Progenitor cell of endocrine pancreas (in vitro differentiated cells): Measurements from ENCODE around the gene NID2. TPM values are rescaled to one million over a fixed set of nuclear protein-coding genes. Genes with fewer than 3 reads are reported as not detected.

ENCODE experiments used
- DNase-seq: peaks from one replicate; pipeline ENCODE4 v3.0.0; 2021; ENCODE audit warnings: low spot score; ENCODE audit not compliant: unreplicated experiment
- H3K27ac Mint-ChIP-seq: 2 replicates; pipeline ENCODE4 v1.8.0; 2021; ENCODE audit warnings: mild to moderate bottlenecking, moderate library complexity, mixed read lengths
- H3K27me3 Mint-ChIP-seq: 2 replicates; pipeline ENCODE4 v1.8.0; 2021; ENCODE audit warnings: mixed read lengths
- H3K36me3 Mint-ChIP-seq: 2 replicates; pipeline ENCODE4 v1.8.0; 2022; ENCODE audit warnings: mixed read lengths; ENCODE audit not compliant: insufficient read depth
- H3K4me1 Mint-ChIP-seq: 2 replicates; pipeline ENCODE4 v1.8.0; 2021; ENCODE audit warnings: low read depth, mixed read lengths
- H3K4me3 Mint-ChIP-seq: 2 replicates; pipeline ENCODE4 v1.8.0; 2021; ENCODE audit warnings: low read depth, mild to moderate bottlenecking, moderate library complexity, mixed read lengths
- H3K9me3 Mint-ChIP-seq: 2 replicates; pipeline ENCODE4 v1.8.0; 2021; ENCODE audit warnings: low read depth, mixed read lengths
- total RNA-seq: library from RNA; stranded (reverse); gene quantifications from 2 replicates; pipeline ENCODE4 v1.2.1, GENCODE V29; 2021
- TF ChIP-seq, protein P1 (sequence below): fragments of 200-600 bp; sonication (generic); IDR thresholded peaks from one replicate; pipeline ENCODE4 v1.5.0; 2021; ENCODE audit warnings: antibody characterized with exemption, mild to moderate bottlenecking; ENCODE audit not compliant: unreplicated experiment

The NID2 gene
- total RNA-seq, 1 donor from 2014 or later, result 2.1 TPM

DNA sequence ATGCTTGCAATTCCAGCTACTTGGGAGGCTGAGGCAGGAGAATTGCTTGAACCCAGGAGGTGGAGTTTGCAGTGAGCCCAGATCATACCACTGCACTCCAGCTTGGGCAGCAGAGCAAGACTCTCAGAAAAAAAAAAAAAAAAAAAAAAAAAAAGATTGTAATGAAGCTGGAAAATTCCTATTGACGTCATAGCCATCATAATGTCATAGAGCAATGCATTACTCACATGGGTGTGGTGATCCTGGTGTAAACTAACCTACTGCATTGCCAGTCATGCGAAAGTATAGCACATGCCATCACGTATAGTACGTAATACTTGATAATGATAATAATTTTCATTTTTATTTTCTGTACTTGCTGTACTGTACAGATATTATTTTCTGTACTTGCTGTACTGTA is 42.7 kb upstream of the NID2 start:
- Mint-ChIP-seq H3K27ac (no peak overlapping the region), H3K9me3 (no peaks in the 10 kb centered on the region), H3K4me3 (no peak overlapping the region), H3K36me3 (no peaks in the 10 kb centered on the region), H3K4me1 (peaks cover 3% of the 10 kb centered on the region), H3K27me3 (no peaks in the 10 kb centered on the region)
- TF ChIP-seq, protein P1, sequence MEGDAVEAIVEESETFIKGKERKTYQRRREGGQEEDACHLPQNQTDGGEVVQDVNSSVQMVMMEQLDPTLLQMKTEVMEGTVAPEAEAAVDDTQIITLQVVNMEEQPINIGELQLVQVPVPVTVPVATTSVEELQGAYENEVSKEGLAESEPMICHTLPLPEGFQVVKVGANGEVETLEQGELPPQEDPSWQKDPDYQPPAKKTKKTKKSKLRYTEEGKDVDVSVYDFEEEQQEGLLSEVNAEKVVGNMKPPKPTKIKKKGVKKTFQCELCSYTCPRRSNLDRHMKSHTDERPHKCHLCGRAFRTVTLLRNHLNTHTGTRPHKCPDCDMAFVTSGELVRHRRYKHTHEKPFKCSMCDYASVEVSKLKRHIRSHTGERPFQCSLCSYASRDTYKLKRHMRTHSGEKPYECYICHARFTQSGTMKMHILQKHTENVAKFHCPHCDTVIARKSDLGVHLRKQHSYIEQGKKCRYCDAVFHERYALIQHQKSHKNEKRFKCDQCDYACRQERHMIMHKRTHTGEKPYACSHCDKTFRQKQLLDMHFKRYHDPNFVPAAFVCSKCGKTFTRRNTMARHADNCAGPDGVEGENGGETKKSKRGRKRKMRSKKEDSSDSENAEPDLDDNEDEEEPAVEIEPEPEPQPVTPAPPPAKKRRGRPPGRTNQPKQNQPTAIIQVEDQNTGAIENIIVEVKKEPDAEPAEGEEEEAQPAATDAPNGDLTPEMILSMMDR, result no peak
- DNase-seq, result no peak

DNA sequence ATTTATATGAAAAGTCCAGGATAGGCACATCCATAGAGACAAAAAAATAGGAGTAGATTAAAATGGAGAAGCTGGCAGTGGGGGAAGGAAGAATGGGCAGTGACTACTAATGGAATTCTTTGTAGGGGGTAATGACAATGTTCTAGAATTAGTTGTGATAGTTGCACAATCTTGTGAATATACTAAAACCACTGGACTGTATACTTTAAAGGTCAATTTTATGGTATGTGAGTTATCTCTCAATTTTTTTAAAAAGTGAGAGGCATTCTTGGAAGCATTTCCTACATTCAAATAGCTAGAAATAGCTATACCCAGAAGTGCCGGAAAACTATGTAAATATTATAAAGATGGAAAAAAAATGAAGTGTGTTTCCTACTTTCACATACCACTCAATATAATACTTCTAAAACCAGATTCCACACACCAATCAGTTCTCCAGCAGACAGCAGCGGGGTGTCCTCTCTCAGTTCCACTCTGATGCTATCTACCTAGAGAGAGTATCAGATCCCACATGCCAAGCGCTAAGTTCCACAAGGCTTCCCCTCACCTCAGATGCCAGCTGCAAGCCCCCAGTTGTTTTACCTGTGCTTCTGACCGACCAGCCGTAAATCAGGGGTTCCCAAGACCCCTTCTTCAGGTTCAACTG is 41.7 kb upstream of the NID2 start:
- H3K9me3 Mint-ChIP-seq, result no peaks in the 10 kb centered on the region
- H3K36me3 Mint-ChIP-seq, result no peaks in the 10 kb centered on the region
- no peak overlapping the region for H3K4me3 Mint-ChIP-seq
- no peaks in the 10 kb centered on the region for H3K27me3 Mint-ChIP-seq
- peaks cover 6% of the 10 kb centered on the region for H3K4me1 Mint-ChIP-seq
- DNase-seq, result no peak
- TF ChIP-seq, protein P1, result no peak
- no peak overlapping the region for H3K27ac Mint-ChIP-seq

DNA sequence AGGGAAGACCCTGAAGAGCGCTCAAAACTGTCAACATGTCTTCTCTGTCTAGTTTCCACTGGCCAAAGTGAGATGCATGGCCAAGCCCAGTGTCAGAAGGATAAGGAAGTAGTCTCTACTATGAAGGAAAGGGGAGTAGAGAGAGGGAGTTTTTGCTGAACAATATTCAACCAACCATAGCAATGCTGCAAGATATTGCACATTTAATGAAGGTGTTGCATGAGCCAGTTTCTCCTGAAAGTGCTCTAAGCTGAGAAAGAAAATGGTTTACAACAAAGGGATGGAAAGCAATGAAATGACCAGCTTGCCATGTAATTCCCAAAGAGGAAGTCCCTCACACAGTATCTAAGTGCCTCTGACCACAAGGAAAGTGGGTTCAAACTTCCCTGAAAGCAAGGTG is 40.0 kb upstream of the NID2 start:
- TF ChIP-seq, protein P1, result no peak
- Mint-ChIP-seq H3K9me3 (no peaks in the 10 kb centered on the region), H3K4me1 (peaks cover 6% of the 10 kb centered on the region), H3K36me3 (no peaks in the 10 kb centered on the region), H3K4me3 (no peak overlapping the region), H3K27ac (no peak overlapping the region), H3K27me3 (no peaks in the 10 kb centered on the region)
- no peak for DNase-seq

DNA sequence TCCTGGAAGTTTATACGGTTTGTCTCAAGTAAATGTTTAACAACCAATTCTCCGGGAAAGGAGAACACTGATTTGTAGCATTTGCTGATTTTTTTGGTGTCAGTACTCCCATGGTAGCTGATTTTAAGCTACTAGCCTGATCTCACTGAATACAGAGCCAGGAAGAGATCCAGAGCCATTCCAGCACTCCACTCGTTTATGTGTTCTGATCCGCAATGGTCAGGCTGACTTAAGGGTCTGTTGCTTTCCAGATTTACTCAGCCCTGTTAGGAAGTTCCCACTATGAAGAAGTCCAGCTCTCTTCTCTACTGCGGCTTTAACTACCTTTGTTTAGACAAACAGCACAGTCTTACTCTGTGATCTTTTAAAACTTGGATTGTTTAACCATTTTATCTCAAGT is 38.0 kb upstream of the NID2 start:
- Mint-ChIP-seq H3K36me3 (no peaks in the 10 kb centered on the region), H3K4me1 (peaks cover 8% of the 10 kb centered on the region), H3K27ac (no peak overlapping the region), H3K9me3 (no peaks in the 10 kb centered on the region), H3K27me3 (peaks cover 6% of the 10 kb centered on the region), H3K4me3 (no peak overlapping the region)
- TF ChIP-seq, protein P1, result no peak
- no peak for DNase-seq

DNA sequence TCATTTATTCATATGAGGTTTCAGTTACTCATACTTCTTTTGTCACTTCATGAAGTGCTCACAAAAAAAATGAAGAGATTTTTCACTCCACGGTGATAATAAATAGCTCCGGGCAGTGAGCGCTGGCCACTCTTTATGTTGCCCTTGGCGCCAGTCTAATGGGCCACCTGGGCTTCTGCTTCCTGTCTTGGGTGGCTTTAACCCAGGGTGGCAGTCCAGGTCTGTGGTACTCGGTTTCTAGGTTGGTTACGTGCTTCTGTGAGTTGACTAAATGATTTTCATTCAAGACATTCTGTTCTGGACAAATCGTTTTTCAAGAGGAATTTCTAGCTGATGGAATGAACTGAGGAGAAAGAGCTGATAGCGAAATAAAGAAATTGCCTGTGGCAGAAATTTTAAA is 34.6 kb upstream of the NID2 start:
- no peak for DNase-seq
- Mint-ChIP-seq H3K4me1 (peaks cover 8% of the 10 kb centered on the region), H3K9me3 (no peaks in the 10 kb centered on the region), H3K4me3 (no peak overlapping the region), H3K27ac (no peak overlapping the region), H3K36me3 (no peaks in the 10 kb centered on the region), H3K27me3 (peaks cover 6% of the 10 kb centered on the region)
- TF ChIP-seq, protein P1, result no peak
